Neutrophil (primary cell): Measurements from ENCODE around the gene ODAD2.

Experiments
- H3K27ac ChIP-seq: fragments of 200-600 bp; sonication (generic); 2 replicates; pipeline ENCODE4 v1.5.1; 2016; ENCODE audit warnings: mild to moderate bottlenecking, moderate library complexity
- H3K27me3 ChIP-seq: fragments of 200-600 bp; sonication (generic); 2 replicates; pipeline ENCODE4 v1.6.0; 2016; ENCODE audit warnings: mild to moderate bottlenecking
- H3K36me3 ChIP-seq: fragments of 200-600 bp; sonication (generic); 2 replicates; pipeline ENCODE4 v1.5.1; 2017
- H3K4me1 ChIP-seq, 2 experiments: fragments of 200-600 bp in 1 of 2; sonication (generic) in 1 of 2; 1 replicate in 1 of 2; 2 replicates in 1 of 2; pipeline versions ENCODE4 v1.5.1 to v1.6.1; 2013 to 2016; ENCODE audit warnings: low read depth in 1 of 2, low read length in 1 of 2, mild to moderate bottlenecking in 1 of 2, moderate library complexity in 1 of 2; ENCODE audit not compliant: control insufficient read depth in 1 of 2, insufficient read depth in 1 of 2
- H3K4me3 ChIP-seq, 2 experiments: fragments of 200-600 bp in 1 of 2; sonication (generic) in 1 of 2; 1 replicate in 1 of 2; 2 replicates in 1 of 2; pipeline ENCODE4 v1.5.1; 2013 to 2016; ENCODE audit warnings: low read depth in 1 of 2, low read length in 1 of 2, mild to moderate bottlenecking in 1 of 2, moderate library complexity in 1 of 2
- H3K9me3 ChIP-seq: fragments of 200-600 bp; sonication (generic); 2 replicates; pipeline ENCODE4 v1.5.1; 2016
- TF ChIP-seq, protein P1 (sequence below): fragments of 200-600 bp; sonication (generic); IDR thresholded peaks from 2 replicates; pipeline ENCODE4 v1.5.1; 2016; ENCODE audit warnings: antibody characterized with exemption

Gene ODAD2

DNA sequence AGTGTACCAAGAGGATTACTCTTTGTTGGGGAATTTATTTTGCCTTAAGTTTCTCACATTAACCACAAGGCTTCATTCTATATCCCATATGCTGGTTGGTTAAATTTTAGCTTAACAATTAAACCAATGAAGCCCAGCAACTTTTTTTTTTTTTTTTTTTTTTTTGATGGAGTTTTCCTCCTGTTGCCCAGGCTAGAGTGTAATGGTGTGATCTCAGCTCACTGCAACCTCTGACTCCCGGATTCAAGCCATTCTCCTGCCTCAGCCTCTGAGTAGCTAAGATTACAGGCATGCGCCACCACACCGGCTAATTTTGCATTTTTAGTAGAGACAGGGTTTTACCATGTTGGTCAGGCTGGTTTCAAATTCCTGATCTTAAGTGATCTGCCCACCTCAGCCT, 178.2 kb downstream of the ODAD2 start:
- Histone ChIP-seq H3K9me3 (peaks cover 6% of the 10 kb centered on the region), H3K4me1 (no peaks in the 10 kb centered on the region), H3K36me3 (no peaks in the 10 kb centered on the region), H3K27me3 (no peaks in the 10 kb centered on the region), H3K4me3 (no peak overlapping the region), H3K27ac (no peak overlapping the region)
- TF ChIP-seq, protein P1, sequence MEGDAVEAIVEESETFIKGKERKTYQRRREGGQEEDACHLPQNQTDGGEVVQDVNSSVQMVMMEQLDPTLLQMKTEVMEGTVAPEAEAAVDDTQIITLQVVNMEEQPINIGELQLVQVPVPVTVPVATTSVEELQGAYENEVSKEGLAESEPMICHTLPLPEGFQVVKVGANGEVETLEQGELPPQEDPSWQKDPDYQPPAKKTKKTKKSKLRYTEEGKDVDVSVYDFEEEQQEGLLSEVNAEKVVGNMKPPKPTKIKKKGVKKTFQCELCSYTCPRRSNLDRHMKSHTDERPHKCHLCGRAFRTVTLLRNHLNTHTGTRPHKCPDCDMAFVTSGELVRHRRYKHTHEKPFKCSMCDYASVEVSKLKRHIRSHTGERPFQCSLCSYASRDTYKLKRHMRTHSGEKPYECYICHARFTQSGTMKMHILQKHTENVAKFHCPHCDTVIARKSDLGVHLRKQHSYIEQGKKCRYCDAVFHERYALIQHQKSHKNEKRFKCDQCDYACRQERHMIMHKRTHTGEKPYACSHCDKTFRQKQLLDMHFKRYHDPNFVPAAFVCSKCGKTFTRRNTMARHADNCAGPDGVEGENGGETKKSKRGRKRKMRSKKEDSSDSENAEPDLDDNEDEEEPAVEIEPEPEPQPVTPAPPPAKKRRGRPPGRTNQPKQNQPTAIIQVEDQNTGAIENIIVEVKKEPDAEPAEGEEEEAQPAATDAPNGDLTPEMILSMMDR = no peak

DNA sequence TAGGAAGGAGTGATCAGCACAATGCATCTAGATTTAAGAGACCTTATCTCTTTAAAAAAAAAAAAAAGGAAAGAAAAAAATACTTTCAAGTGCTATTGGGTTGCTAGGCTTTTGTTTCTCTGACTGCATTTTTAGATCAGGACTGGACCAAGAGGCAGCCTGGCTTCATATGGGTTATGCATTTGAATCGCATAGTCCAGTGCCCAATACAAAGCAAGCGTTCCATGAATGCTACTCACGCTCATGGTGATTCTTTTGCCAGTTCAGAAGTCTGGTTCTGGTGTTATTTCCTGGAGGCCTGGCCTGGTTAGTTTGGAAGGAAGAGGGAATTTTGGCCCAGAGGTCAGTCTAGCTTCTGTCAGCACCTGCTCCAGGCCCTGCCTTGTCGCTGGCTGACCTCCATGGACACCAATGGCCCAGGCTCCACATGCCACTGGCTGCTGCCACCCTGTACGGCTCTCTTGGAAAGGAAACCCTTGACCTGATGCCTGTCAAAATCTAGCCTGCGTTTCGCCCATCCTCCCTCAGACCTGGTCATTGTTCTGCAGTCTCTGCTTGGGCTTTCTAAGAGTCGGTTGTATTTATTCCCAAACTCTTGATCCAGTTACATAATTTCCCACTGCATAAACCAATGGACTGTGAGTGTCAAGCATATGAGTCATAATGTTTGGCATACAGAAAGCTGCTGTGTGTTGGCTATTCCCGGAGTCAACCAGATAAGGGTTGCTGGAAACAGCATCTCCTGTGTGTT, 178.9 kb downstream of the ODAD2 start:
- H3K36me3 ChIP-seq = no peaks in the 10 kb centered on the region
- no peaks in the 10 kb centered on the region for H3K4me1 ChIP-seq
- no peaks in the 10 kb centered on the region for H3K27me3 ChIP-seq
- H3K4me3 ChIP-seq = no peak overlapping the region
- no peak overlapping the region for H3K27ac ChIP-seq
- peaks cover 6% of the 10 kb centered on the region for H3K9me3 ChIP-seq
- TF ChIP-seq, protein P1 = no peak

DNA sequence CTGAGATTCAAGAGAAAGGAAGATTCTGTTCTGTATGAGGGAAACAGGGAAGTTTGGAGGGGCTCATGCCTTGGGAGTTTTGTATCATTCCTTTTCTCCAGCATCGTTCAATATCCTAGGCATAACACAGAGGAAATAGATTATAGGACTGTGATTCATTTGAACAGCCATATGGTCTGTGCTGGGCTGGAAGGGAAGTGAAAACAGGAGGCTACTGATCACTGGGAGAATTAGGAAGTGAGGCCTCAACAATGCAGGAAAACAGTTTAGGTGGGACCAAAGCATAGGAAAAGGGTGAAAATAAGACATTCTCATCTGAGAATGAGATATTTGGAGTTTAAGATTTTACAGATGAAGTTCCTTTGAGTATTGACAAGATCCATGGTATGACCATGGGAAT, 182.6 kb downstream of the ODAD2 start:
- TF ChIP-seq, protein P1 = no peak

DNA sequence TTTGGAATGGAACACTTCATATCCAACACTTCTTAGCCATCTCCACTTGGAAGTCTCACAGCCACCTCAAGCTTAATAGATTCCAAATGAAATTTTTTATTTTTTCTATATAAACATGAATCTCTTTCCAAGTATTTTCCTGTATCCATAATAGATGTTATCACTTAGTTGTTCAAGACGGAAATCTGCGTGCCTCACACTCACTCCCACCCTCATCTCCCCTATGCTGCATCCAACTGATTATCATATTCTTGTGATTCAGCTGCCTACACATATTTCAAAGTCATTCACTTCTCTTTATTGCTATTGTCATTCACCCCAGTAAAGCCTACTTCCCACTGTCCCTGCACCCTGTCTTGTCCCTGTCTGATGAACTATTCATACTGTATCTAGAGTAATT, 183.0 kb downstream of the ODAD2 start:
- Histone ChIP-seq H3K27me3 (no peaks in the 10 kb centered on the region), H3K9me3 (no peaks in the 10 kb centered on the region), H3K36me3 (no peaks in the 10 kb centered on the region), H3K4me1 (no peaks in the 10 kb centered on the region), H3K27ac (no peak overlapping the region), H3K4me3 (no peak overlapping the region)
- TF ChIP-seq, protein P1 = no peak

More for the DNA sequence above, 182.6 kb downstream of the ODAD2 start:
- Histone ChIP-seq H3K4me1 (no peaks in the 10 kb centered on the region), H3K27ac (no peak overlapping the region), H3K36me3 (no peaks in the 10 kb centered on the region), H3K27me3 (no peaks in the 10 kb centered on the region), H3K9me3 (no peaks in the 10 kb centered on the region), H3K4me3 (no peak overlapping the region)

DNA sequence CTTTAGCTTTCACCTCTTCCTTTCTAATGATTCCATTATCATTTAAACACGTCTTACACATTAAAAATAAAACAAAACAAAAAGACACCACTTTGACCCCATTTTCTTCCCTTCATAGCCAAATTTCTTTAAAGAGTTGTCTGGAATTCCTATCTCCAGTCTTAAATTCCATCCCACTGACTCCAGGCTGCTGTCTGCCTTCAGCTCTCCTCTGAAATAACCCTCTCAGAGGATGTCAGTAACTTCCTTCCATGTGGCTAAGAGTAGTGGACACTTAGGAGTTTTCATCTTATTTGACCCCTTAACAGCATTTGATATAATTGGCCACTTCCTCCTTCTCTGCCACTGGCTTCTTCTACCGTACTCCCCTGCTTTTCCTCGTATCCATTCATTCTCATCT, 183.6 kb downstream of the ODAD2 start:
- H3K36me3 ChIP-seq = no peaks in the 10 kb centered on the region
- H3K9me3 ChIP-seq = no peaks in the 10 kb centered on the region
- no peaks in the 10 kb centered on the region for H3K4me1 ChIP-seq
- no peak overlapping the region for H3K27ac ChIP-seq
- no peaks in the 10 kb centered on the region for H3K27me3 ChIP-seq
- no peak overlapping the region for H3K4me3 ChIP-seq
- TF ChIP-seq, protein P1 = no peak
